ENCODE results near the gene TPRG1.

DNA sequence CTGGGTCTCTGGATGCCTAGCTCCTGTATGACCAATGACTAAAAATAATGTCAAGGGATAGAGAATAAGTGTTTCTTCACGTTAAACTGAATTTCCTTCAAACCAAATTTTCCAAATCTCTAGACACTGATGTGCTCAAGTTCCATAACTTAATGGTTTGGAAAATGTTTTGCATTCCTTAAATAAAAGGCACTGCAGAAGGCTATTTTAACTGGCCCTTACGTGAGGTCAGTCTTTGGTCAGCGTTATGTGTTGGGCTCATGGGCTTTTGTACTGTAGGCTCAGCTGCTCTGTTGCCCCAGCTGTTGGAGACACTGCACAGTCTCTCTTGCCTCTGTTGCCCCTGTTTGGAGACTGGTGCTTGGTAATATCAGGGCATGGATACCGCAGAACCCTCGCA is 188.5 kb downstream of the TPRG1 start:
- no peak for TF ChIP-seq POLR2A (IDR thresholded peaks at IDR 0.05; ENCODE audit: low read depth, low read length)
- TF ChIP-seq TAF1 (IDR thresholded peaks at IDR 0.05; ENCODE audit: low read depth, low read length), result no peak
